IPS-NIHi11 (cell line): Measurements from ENCODE around the gene P2RY4.
A peak's percentile ranks its signal among the peaks of the same experiment; 100 is the strongest.
"Not testable (repeated sequence)": the region's sequence is repeated elsewhere in the genome, so short reads cannot be mapped to it uniquely, and the experiment has no call there.

ENCODE experiments used
- DNase-seq: peaks from one replicate; pipeline ENCODE4 v3.0.0; 2012; ENCODE audit warnings: mixed read lengths, low spot score

The P2RY4 gene

DNA sequence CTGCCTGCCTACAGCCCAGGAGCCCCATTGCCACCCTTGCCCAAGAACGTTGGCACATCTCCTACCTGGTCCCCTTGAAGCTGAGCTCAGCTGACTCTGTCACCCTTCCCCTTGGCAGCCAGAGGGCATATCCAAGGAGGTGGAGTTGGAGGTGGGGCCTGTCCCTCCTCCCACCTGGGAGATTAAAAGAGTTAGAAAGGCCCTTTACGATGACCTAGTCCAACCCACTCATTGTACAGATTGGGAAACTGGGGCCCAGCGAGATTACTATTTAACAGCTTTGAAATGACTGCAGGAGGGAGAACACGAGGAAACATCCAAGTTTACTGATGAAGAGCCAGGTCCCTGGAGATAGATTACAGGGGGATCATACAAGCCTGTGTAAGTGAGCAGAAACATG is at the start of gene P2RY4:
Gene P2RY4, minus strand, starts transcription at position 101 of the 400 bp plus-strand sequence. CDS start 580 bp downstream, outside the sequence.
- no peak for DNase-seq

DNA sequence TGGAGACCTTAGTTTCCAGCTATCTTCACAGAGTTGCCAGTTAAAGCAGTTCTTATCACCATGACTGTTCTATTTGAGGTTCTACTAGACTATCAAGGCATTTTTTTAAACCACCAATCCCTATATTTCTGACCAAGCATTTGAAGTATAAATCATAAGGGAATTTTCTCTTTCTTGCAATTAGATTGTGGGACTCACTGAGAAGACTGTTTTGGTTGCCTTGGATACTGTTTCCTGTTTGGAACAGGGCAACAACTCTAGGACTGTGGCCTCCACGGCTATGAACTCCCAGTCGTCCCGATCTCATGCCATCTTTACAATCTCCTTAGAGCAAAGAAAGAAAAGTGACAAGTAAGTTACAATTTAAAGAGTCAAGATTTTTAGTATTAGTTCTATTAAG is 41.7 kb upstream of the P2RY4 start:
- no peak for DNase-seq

DNA sequence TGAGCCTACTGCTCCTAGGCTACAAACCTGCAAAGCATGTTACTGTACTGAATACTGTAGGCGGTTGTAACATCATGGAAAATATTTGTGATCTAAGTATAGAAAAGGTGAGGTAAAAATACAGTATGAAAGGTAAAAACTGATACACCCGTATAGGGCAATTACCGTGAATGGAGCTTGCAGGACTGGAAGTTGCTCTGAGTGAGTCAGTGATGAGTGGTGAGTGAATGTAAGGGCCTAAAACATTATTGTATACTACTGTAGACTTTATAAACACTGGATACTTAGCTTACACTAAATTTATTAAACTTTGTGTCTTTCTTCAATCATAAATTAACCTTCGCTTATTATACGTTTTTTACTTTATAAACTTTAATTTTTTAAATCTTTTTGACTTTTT is 33.6 kb upstream of the P2RY4 start:
- DNase-seq, result no peak

DNA sequence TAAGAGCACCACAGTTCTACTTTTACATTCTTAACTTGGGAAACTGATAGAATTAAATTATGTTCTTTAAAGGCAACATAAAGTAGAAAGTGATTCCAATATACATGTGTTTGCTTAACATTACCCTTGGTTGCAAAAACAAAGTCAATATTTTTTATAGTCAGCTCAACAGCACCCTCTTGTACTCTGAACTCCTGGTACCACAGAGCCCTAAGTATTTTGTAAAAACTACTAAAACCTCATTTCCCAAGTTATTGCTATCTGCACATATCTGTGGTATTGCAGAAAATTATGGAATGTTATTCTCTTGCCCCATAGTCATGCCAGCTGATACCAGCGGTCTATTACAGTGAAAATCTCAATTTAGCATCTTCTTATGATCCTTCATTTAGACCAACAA is 32.8 kb upstream of the P2RY4 start:
- DNase-seq, result no peak

DNA sequence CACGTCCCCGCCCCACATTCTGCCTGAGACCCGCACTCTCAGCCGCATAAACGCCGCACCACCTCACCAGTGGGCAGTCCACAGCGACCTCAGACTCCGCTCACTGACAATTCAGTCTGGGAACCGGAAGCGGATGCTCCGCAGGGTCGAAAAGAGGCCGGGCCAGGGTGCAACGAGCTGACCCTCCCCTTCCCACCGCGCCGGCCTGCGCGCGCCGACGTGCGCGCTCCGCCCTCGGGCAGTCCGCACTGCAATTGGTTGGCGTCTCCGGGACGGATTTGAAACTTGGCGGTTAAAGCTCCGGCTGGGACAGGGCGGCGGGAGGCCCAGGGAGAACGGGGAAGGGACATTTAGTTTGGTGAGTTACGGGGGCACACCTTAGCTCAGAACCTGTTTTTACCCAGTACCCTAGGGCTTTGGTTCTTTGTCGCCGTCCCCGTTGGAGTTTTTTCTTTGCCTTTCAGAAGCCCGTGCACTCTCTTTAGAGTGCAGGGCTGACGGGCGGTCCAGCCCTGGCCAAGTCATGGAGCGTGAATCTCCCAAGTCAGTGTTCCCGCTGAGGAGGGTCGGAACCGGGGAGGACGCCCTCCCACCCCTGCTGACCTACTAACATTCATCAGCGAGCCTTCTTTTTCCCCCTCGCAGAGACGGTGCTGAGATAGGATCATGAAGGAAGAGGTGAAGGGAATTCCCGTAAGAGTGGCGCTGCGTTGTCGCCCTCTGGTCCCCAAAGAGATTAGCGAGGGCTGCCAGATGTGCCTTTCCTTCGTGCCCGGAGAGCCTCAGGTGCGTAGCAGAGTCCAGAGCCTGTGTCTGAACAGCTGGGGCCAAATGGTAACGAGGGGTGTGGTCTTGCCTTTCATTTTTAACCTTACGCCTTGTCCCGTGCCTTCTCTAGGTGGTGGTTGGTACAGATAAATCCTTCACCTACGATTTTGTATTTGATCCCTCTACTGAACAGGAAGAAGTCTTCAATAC is 30.1 kb upstream of the P2RY4 start, which contains the start of the genes KIF4A and PDZD11:
Gene KIF4A, plus strand, starts transcription at position 312 of the 978 bp plus-strand sequence. Its CDS starts 355 bp downstream, at position 667.
Gene PDZD11, minus strand, starts transcription at position 135 of the 978 bp plus-strand sequence. CDS start 586 bp downstream, outside the sequence.
- peak; percentile 94 for DNase-seq

DNA sequence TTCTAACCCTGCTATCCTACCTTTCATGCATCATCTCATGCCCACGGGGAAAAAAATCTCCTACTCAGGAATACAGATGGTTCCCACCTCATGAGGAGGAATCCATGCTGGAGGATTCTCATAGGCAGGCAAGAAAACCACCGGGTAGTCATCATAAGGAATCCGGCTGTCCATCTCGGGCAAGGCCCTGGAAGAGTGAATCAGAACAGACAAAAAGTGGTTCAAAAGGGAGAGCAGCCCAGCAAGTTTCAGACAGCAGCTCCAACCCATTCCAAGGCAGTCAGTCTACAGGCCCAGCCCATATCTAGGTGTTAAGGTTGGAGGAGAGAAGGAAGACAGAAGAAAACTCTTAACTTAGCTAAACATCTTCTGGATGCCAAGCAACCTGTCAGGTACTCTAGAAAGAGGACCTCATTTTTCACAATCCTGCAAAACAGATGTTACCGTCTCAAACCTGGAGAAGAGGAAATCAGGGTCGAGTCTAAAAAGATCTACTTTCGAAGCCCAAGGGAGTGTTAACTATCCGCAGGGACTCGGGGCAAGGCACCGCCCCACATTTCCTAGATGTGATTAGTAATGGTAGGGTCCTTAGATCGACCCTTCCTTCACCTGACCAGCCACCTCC is 29.3 kb upstream of the P2RY4 start:
- no peak for DNase-seq

DNA sequence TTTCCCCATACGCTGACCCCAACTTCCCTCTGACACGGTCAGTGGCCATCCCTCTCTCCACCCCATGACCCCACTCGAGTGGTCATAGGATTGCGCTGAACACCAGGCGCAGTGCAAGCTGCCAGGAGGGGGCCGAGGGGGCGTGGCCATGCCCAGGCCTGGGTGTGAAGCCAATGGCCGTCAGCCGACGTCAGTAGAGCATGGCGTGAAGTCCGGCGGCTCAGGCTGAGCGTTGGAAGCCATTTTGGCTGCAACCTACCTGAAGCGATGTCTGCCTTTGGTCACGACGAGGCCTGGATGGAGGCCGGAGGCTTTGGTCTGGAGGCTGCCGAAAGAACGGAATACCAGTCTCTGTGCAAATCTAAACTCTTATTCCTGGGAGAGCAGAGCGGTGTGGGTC is 21.9 kb upstream of the P2RY4 start, which contains the start of gene RAB41:
Gene RAB41, plus strand, starts transcription at position 222 of the 400 bp plus-strand sequence. Its CDS starts 46 bp downstream, at position 268.
- no peak for DNase-seq

DNA sequence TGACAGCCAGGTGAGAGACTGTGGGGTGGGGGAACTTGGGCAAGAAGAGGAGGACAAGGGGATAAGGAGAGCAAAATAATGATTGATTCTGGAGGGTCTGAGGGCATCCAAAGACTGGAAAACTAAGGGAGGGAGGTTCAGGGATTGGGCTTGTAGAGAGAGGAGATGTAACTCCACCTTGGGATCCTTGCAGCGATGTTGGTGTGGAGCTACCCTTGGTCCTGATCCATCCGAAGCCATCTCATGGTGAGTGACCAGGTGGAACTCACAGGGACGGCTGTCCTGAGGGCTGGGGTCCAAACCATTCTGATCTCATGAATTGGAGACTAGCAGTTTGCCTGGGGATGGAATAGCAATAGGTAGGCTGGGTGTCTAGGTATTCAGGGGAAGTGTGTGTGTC is 20.6 kb upstream of the P2RY4 start:
- no peak for DNase-seq

DNA sequence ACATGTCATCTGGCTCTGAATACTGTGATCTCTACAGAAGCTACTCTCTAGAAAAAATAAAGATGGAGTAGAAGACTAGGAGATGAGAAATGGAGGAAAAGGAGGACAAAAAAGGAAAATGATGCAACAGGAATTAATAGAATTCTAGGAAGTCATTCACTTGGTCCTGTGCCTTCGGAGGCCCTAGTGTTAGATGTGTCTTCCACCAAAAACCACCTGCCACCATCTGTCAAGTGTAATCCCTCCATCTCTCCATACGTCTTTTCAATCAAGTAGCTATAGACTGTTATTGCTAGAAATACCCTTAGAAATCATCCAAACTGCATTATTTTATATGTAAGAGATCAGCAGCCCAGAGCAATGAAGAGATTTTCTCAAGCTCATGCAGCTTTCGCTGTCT is 19.1 kb upstream of the P2RY4 start:
- DNase-seq, result no peak

DNA sequence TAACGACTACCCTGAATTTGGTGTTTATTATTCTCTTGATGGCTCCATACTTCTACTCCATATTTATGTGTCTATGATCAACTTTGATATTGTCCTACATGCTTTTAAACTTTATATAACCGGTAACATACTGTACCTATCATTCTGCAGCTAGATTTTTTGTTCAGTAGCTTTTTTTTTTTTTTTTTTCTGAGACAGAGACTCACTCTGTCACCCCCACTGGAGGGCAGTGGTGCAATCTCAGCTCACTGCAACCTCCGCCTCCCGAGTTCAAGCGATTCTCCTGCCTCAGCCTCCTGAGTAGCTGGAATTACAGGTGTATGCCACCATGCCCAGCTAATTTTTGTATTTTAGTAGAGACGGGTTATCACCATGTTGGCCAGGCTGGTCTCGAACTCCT is 14.0 kb upstream of the P2RY4 start:
- DNase-seq, result not testable (repeated sequence)

DNA sequence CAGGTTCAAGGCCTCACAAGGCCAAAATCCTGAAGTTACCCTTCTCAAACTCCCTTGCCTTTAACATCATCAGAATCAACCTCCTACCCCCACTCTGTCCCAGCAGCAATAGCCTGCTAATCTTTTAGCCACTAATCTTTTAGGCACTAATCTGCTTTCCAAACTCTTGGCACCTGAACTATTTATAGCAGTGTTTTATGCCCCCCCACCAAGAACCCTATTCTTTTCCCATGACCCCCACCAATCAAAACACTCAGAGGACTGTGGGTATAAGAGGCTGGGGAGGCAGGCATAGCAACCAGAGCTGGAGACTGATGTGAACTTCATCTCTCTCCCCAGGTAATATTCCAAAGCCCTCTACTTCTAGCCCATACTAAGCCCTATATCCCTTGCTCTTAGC is 8.0 kb upstream of the P2RY4 start, which contains the start of gene ARR3:
Gene ARR3, plus strand, starts transcription at position 301 of the 400 bp plus-strand sequence. CDS start 1,052 bp downstream, outside the sequence.
- DNase-seq, result no peak

DNA sequence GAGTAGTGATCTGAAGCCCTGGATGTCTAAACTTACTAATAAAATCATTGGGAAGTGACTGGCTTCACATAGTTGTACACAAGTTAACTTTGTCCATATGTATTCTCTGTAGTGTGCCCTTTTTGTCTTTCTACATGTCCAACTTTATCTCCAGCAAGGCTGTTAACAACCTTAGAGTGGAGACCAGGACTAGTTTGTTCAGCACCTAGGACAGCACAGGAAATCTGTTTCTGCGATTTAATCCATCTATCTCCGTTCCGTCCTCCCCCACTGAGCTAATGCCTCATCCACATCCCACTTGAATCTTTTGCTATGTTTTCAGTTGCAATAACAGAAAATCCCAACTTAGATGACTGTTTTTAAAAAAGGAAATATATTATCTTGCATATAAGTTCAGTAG is 4.8 kb upstream of the P2RY4 start:
- no peak for DNase-seq

DNA sequence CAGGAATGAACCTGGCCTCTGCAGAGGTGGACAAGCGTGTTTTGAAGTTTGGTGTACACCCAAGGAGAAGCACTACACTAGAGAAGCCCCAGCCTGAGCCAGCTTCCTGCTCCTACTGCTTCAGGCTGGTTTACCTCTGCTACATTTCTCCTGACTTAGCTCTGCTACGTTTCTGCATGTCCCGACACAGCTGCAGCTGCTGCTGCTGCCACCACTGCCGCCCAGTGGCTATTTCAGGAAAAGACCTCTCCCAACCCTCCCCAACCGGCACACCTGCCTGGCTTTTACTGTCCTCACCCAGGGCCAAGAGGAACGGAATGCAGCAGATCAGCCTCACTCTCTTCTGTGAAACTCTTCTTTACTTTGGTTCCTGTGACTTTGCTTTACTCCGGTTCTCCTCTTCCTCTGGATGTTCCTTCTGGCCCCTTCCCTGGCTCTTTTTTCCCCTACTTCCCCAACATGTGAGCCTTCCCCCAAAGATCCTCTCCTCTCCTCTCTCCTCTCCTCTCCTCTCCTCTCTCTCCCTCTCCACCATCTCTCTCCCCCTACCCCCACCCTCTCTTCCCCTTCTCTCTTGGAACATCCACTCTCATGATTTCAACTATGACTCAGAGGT is 3.1 kb upstream of the P2RY4 start:
- DNase-seq, result peak; percentile 63

DNA sequence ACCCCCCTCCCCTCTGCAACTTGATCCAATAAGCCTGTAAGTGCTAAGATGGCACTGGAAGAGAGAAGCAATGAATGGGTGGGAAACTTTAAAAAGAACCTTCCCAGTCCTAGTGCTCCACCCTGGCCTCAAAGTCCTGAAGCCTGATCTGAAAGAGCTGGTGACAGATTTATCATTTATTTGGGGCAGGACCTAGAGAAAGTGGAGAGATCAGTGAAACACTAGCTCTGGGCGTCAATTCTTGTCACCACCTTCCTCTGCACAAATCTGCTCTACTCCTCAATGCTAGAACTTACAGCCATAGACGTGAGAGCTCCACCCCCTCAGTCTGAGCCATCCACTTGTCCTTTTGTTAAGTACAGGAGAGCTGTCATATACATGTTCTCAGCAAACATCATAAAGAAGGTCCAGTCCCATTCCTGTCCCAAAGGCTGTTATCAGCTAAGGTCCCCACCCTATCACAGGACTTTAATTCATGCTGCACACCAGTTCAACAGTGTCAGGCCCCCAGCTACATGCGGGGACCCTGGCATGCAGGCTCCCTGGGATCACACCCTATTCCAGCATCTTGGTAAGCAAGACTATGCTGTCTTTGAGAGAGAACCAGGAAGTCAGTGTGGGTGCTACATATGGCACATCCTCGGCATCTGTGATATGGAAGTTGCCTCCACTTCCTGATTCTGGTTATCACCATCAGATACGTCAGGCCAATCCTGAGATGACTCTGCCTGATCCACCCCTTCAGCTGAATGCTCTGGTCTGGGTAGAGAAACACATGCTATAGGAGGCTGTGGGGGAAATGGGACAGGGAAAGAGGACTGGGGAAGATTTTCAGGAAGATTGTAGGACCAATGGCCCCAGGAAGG is 2.3 kb downstream of the P2RY4 start:
- DNase-seq, result no peak

DNA sequence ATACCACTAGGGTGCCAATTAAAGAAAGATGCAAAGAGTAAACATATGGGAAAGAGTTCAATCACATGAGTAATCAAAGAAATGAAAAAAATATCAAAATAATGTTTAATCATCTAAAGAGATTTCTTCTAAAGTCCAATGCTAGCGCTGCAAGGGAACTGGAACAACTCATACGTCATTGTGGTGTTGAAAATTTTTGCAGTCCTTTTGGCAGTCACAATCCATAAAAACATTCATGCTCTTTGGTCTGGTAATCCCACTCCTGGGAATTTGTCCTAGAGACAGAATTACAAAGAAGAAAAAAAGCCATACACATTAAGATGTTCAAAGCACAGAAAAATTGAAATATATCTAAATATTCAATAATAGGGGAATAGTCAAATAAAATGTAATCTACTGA is 4.6 kb downstream of the P2RY4 start:
- no peak for DNase-seq

DNA sequence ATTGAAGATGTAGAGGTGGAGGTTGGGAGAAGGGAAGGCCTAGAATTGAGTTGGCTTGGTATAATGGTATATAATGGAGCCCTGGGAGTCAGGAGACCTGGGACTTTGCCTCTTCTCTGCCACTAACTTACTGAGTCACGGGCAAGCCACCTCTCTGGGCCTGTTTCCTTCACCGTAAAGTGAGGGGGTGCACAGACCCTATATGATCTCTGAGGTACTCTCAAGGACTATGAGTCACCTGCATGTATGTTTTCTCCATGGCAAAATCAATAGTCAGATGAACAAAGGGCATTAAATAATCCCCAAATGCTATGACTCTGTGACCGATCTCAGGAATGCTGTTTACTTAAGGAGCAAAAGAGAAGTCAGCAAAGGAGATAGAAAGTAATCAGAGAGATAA is 5.1 kb downstream of the P2RY4 start:
- no peak for DNase-seq

DNA sequence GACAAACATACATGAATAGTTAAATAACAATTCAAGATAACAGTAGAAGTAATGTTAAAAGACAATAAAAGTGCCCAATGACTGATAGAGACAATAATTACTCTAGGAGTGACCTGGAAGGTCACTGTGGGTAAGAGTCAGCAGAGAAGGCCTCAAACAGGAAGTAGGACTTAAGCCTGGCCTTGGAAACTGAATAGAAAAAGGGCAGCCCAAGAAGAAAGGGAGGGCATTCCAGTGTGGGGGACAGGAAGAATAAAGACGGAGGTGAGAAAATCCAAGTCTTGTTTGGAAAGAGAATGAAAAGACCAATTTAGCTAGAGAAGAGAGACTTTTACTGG is 6.0 kb downstream of the P2RY4 start:
- no peak for DNase-seq

DNA sequence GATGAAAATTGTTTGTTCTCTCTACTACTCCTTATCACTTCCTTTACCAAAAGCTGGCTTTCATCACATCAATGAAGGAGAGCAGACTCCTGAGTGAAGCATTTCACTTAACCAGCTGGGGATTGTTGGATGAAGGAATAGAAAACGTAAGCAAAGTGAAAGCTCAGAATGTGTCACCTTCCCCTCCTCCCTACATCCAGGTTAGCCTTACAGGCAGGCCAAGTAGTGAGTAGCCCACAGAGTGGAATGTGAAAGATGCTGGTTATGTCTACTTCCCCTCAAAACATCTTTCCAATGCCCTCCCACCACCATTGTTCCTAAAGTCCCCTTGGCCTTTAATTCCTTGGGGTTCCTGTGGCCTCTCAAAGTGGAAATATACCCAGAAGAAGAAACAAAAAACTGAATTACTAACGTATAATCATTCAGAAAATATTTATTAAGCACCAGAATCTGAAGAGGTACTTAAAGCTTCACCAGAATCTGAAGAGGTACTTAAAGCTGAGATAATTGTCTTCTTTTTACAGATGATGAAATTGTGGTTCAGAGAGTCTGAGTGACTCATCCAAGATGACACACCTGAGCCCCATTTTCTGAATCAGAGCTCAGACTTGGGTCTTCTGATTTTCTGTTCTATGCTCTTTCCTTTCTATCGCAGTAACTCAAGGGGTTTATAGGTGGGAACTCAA is 6.5 kb downstream of the P2RY4 start:
- DNase-seq, result no peak

DNA sequence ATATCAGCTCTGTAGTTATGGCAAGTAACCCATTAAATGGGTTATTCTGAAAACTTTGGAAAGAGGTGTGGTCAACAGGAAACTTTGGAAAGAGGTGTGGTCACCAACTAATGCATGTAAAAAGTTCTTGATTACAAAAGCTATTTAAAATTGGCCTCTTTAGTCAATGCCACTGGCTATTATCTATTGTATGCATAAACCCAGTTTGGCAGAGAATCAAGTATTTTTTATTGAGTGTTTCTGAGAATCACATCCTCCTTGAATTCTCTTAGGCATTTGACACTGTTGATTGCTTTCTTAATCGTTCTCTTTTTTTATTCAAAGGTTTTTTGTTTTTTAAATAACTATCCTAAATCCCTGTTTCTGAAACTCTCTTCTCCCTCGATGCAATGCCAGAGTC is 7.5 kb downstream of the P2RY4 start:
- no peak for DNase-seq

DNA sequence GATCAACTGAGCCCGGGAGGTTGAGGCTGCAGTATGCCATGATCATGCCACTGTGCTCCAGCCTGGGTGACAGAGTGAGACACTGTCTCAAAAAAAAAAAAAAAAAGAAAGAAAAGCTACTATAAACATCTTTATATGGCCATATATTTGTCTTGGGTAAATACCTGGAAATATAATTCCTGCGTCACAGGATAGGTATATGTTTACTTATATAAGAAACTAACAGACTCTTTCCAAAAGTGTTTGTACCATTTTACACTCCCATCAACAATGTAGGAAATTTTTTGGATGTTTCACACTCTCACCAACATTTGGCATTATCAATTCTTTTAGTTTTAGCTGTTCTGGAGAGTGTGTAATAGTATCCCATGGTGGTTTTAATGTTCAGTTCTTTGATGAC is 12.8 kb downstream of the P2RY4 start:
- DNase-seq, result no peak

DNA sequence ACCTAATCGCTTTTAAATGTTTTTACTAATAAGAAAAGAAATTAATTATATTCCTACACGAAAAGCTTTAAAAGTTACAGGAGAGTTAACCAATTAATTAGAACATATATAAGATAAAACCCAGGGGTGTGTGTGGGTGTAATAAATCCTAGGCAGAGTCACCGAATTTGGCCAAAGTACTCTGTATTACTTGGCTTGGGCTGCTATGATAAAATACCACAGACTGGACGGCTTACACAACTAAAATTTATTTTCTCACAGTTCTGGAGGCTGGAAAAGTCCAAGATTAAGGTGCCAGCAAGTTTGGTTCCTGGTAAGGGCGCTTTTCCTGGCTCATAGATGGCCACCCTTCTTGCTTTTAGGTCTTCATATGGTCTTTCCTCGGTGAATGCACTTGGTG is 15.1 kb downstream of the P2RY4 start:
- no peak for DNase-seq
